ENCODE results near the gene PTPRM. TPM values are rescaled to one million over a fixed set of nuclear protein-coding genes. Genes with fewer than 3 reads are reported as not detected.

The PTPRM gene
- total RNA-seq, 2 donors from 2014 or later = 80.1 to 106 TPM

DNA sequence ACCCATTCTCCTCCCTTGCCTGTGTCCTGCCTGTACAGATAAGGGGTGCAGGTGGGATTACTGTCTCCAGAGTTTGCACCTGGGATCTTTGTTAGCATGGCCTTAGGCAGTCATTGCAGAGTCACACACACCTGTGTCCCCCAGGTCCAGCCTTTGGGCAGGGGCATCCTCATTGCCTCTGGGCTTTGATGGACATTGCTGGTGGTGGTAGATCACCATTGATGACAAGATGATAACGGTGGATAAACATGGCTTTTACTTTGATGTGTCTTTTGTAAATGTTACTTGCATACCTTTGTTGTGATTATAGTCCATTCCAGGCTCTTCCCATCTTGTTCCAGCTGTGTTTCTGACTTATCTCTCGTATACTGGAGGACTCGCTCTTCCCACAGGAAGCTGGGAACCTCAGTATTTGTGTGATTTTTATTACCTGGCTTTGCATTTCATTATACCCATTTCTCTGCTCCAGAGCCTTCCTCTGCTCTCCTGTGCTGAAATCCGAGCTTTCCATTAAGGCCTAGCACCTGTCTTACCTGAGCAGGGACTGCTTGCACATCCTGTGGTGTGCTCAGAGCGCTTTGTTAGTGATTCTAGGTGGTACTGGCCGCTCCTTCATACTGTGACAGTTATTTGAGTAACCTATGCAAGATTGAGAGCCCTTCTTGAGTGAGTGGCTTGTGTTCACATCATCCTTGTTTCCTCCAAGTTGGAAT, 79.2 kb downstream of the PTPRM start:
- no peaks in the 10 kb centered on the region for H3K36me3 ChIP-seq
- H3K27me3 ChIP-seq = no peaks in the 10 kb centered on the region
- H3K4me3 ChIP-seq = no peak overlapping the region
- no peak overlapping the region for H3K27ac ChIP-seq
- no peak for DNase-seq (ENCODE audit: low spot score)
- peaks cover 0 to 12% of the 10 kb centered on the region in 2 donors for H3K4me1 ChIP-seq
- peaks cover 0 to 7% of the 10 kb centered on the region in 2 donors for H3K9me3 ChIP-seq
- TF ChIP-seq, protein P1, sequence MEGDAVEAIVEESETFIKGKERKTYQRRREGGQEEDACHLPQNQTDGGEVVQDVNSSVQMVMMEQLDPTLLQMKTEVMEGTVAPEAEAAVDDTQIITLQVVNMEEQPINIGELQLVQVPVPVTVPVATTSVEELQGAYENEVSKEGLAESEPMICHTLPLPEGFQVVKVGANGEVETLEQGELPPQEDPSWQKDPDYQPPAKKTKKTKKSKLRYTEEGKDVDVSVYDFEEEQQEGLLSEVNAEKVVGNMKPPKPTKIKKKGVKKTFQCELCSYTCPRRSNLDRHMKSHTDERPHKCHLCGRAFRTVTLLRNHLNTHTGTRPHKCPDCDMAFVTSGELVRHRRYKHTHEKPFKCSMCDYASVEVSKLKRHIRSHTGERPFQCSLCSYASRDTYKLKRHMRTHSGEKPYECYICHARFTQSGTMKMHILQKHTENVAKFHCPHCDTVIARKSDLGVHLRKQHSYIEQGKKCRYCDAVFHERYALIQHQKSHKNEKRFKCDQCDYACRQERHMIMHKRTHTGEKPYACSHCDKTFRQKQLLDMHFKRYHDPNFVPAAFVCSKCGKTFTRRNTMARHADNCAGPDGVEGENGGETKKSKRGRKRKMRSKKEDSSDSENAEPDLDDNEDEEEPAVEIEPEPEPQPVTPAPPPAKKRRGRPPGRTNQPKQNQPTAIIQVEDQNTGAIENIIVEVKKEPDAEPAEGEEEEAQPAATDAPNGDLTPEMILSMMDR (IDR thresholded peaks at IDR 0.05) = no peak

DNA sequence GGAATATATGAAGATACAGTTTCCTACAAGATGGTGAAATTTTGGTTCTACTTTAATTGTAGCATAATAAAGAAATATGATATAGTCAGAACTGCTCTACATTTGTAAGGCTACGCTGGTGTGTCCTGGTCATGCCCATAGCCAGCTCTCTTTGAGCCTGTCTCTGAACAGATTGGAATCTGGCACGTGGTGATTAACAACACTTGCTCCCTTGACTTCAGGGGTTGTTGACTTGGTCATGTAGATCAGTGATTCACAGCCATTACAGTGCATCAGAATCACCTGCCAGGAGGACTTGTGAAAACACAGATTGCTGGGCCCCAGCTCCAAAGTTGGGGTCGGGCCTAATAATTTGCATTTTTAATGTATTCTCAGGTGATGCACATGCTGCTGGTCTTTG, 80.4 kb downstream of the PTPRM start:
- no peak for DNase-seq (ENCODE audit: low spot score)
- H3K27ac ChIP-seq = peak overlapping the region in 1 of 2 donors; percentile 6
- peaks cover 0 to 12% of the 10 kb centered on the region in 2 donors for H3K4me1 ChIP-seq
- no peaks in the 10 kb centered on the region for H3K27me3 ChIP-seq
- peaks cover 0 to 7% of the 10 kb centered on the region in 2 donors for H3K9me3 ChIP-seq
- no peak overlapping the region for H3K4me3 ChIP-seq
- H3K36me3 ChIP-seq = no peaks in the 10 kb centered on the region
- TF ChIP-seq, protein P1 (IDR thresholded peaks at IDR 0.05) = no peak

DNA sequence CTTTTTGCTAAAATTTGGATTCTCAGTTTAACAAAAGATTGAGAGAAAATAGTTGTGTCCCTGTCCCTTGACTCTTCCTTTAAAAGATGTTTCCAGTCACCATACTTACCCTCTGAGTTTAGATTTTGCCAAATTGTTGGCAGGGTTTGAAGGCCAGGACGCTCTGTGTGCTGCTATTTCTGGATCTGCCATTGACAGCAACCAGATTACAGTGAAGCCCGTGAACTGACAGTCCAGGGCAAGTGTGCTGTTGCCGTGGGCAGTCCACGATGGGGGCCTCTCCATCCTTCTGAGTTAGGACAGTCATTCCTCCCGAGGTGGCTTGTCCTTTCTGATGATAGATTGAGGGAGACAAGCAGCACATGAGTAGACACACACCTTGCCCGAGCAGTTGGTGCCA, 89.9 kb downstream of the PTPRM start:
- no peaks in the 10 kb centered on the region for H3K9me3 ChIP-seq
- no peaks in the 10 kb centered on the region for H3K36me3 ChIP-seq
- no peak for DNase-seq (ENCODE audit: low spot score)
- peak overlapping the region; percentile 41 to 81 for H3K27ac ChIP-seq
- TF ChIP-seq, protein P1 (IDR thresholded peaks at IDR 0.05) = no peak
- peaks cover 0 to 23% of the 10 kb centered on the region in 2 donors for H3K4me1 ChIP-seq
- no peaks in the 10 kb centered on the region for H3K27me3 ChIP-seq
- no peak overlapping the region for H3K4me3 ChIP-seq

GRCh38 chr18:7657937-7658336, 90.8 kb downstream of the PTPRM start:
- no peaks in the 10 kb centered on the region for H3K27me3 ChIP-seq
- no peak overlapping the region for H3K4me3 ChIP-seq
- no peaks in the 10 kb centered on the region for H3K9me3 ChIP-seq
- H3K27ac ChIP-seq = peak overlapping the region; percentile 27 to 81
- peaks cover 0 to 28% of the 10 kb centered on the region in 2 donors for H3K4me1 ChIP-seq
- DNase-seq (ENCODE audit: low spot score) = no peak
- no peaks in the 10 kb centered on the region for H3K36me3 ChIP-seq
- TF ChIP-seq, protein P1 (IDR thresholded peaks at IDR 0.05) = no peak

GRCh38 chr18:7658701-7659100, 91.6 kb downstream of the PTPRM start:
- TF ChIP-seq, protein P1 (IDR thresholded peaks at IDR 0.05) = no peak

More at GRCh38 chr18:7658701-7659100, 91.6 kb downstream of the PTPRM start:
- peak overlapping the region in 1 of 2 donors; percentile 81 for H3K27ac ChIP-seq
- H3K36me3 ChIP-seq = no peaks in the 10 kb centered on the region
- no peak overlapping the region for H3K4me3 ChIP-seq
- no peak for DNase-seq (ENCODE audit: low spot score)
- no peaks in the 10 kb centered on the region for H3K27me3 ChIP-seq
- no peaks in the 10 kb centered on the region for H3K9me3 ChIP-seq
- H3K4me1 ChIP-seq = peaks cover 0 to 36% of the 10 kb centered on the region in 2 donors

All from right atrium auricular region (tissue), 2 donors.